ENCODE measurements around the gene PPP1CA.

Gene PPP1CA

DNA sequence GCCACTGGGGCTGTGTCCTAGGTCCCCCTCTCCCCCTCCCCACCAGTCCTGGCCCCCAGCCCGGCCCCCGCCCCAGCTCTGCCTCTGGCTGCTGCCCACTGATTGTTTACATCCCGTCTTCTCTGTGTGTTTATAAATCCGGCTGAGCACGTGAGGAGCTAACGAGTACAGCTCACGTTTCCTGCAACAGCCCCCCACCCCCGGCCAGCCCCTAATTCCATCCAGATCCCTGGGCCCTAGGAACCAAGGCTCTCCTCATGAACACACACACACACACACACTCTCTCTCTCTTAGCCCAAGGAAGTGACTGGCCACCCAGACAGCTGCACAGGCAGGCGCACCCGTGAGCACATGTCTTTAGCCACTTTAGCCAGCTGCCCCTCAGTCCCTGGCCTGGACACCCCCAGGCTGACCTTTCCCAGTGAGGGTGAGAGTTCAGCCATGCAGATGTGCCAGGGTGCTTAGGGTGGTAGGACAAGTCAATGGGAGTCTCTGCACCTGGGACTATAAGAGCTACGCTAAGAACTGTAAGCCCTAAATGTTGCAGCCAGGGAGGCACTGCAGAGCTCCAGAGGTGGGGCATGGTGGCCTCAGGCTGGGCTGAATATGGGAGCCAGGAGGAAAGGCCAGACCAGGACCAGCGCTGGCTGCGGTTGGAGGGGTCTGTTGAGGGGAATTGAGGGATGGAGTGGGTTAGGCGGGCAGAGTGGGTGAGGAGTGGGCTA, 31.1 kb downstream of the PPP1CA start:
- DNase-seq (ENCODE audit: low read depth in 1 of 2, low spot score in 1 of 2): no peak

DNA sequence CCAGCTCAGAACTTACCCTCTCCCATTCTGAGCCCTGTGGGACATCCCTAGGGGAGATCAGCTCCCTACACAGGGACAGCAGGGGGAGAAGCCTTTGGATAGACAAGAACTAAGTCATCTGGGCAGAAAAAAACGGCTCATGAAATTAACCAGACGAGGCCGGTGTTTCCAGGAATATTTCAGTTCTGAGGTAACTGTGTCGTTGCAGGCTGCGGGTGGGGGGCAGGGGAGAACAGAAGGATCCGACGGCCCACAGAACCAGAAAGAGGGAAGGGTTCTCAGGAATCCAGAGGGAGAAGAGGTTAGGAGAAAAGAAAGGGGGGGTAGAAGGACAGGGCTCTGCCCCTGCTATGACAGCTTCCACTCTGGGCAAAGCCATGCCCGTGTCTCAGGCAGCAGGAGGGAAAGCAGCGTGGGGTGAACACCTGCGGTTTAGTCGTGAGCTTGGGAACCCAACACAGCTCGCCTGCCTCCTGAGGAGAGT, 31.8 kb downstream of the PPP1CA start:
- DNase-seq (ENCODE audit: low read depth in 1 of 2, low spot score in 1 of 2): no peak

DNA sequence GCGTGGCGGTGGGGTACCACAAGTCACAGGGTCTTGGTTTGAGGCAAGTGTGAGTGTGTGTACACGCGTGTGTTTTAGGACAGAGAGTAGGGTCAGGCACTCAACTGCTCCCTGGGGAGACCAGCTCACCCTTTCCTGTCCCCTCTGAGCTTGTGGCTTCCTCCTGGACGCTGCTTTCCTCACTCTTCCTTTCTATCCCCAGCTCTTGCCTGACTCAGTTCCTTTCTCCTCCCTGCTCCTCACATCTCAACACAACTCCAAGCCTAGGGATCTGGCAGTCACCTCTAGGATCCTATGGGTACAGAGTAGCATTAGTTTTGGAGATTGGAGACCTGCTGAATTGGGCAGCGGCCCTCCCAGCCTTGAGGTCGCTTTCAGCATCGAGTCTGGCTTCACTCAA, 32.4 kb downstream of the PPP1CA start:
- DNase-seq (ENCODE audit: low read depth in 1 of 2, low spot score in 1 of 2): no peak

DNA sequence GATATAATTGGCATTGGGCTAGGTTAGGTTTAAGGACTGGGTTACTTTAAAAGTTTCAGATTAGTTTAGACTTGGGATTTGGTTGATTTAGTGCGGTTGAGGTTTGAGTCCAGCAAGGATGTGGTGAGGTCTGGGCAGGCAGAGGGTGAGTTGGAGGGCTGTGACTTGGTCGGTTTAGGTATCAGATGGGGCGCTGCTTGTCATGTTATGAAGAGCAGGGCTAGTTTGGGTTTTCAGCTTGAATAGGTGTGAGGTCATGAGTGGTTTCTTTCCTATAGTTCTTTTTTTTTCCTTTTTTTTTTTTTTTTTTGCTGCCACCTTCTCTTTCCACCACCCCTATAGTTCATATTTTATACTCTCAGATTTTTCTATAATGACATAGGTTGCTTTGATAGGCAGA, 33.0 kb downstream of the PPP1CA start:
- DNase-seq (ENCODE audit: low read depth in 1 of 2, low spot score in 1 of 2): no peak

DNA sequence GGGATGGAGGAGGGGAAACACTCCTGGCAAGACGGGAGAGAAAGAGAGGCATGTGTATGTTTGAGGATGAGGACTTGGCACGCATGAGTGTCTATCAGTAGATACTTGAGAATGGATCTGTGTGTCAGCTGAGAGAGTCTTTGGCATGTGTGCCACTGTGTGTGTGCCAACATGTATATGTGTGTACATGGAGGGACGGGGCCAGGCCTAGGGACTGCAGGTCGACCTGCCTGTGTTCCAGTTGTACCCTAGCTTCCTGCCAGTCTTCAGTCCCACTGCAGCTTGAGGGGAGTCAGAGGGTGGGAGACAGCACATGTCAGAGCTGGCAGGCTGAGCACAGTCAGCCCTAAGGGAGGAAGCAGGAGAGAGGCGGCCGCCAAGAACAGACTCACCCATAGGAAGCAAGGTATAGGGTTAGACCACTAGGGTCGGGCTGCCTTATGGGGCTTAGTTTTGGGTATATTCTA, 33.9 kb downstream of the PPP1CA start:
- DNase-seq (ENCODE audit: low read depth in 1 of 2, low spot score in 1 of 2): no peak

DNA sequence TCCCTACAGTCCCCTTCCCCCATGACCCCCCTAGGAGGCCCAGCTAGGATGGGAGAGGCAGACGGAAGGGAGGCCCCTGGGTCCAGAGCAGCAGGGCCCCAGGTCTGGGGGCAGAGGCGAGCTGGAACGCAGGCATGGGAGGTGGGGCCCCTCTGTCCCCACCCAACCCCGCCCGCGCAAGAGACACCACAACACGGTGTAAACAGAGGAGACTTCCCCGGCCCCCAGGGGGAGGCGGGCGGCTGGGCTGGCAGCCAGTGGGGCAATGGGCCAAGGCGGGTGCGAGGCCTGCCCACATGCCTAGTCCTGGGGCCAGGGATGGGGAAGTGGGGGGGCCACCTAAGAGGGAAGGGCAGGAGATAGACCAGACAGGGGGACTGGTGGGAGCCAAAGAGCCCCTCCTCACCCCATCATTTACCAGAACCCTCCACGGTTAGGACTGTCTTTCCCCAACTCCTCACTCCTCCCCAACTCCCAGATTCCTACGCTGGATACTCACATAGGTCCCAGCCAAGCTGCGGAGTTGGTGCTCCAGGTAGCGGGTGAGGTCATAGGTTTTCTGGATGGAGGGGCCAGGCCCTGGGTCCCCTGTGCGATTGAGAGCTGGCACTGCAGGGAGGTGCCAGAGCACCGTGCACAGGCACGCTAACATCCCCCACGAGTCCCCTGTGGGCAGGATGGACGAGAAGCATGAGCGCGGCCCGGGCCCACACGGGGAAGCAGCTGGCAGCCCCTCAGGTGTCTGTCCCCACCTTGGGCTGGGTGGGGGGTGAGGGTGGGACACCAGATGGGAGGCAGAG, 34.5 kb downstream of the PPP1CA start:
- no peak for DNase-seq (ENCODE audit: low read depth in 1 of 2, low spot score in 1 of 2)

DNA sequence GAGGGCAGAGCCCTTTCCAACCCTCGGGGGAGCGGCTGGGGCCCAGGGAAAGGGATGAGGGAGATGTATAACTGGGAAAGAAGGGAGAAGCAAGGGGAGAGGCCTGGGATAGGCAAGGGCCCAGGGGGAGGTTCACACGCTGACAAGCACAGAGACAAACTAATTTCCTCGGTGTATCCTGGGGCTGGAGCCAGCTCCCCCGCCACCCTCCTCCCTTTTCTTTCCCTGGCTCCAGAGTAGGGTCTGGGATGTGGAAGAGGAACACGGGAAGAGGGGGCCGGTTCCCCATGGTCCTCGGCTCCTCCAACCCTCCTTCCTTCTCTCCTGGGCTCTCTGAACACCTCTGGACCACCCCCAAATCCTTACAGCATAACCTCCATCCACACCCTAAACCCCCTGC, 35.1 kb downstream of the PPP1CA start:
- DNase-seq (ENCODE audit: low read depth in 1 of 2, low spot score in 1 of 2): no peak

DNA sequence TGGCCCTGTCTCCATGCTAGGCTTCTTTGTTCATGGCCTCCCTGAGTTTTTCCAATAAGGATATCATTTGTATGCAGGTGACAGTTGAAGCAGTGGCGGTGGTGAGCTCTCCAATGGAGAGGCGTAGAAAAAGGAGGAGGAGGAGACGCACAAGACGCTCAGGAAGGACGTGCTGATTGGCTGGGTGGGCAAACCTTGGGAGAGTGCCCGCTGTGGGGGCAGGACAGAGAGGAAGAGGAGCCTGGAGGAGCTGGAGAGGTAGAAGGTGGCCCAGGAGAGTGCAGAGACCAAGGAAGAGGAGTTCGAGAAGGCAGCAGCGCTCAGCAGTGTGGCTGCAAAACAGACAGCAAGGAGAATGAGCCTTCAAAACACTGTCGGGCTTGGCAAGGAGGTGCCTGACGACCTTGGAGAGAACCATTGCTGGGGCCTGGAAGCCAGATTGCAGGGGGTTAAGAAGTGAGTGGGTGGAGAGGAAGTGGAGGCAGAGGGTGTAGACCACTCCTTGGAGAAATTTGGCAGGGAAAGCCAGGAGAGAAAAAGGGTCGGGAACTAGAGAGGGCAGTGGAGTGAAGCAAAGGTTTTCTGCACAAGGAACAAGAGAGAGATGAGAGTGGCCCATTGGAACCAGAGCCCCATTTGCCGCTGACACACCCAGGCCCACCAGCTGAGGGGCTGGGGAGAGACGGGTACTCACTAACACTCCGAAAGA, 35.8 kb downstream of the PPP1CA start:
- DNase-seq (ENCODE audit: low read depth in 1 of 2, low spot score in 1 of 2): no peak

DNA sequence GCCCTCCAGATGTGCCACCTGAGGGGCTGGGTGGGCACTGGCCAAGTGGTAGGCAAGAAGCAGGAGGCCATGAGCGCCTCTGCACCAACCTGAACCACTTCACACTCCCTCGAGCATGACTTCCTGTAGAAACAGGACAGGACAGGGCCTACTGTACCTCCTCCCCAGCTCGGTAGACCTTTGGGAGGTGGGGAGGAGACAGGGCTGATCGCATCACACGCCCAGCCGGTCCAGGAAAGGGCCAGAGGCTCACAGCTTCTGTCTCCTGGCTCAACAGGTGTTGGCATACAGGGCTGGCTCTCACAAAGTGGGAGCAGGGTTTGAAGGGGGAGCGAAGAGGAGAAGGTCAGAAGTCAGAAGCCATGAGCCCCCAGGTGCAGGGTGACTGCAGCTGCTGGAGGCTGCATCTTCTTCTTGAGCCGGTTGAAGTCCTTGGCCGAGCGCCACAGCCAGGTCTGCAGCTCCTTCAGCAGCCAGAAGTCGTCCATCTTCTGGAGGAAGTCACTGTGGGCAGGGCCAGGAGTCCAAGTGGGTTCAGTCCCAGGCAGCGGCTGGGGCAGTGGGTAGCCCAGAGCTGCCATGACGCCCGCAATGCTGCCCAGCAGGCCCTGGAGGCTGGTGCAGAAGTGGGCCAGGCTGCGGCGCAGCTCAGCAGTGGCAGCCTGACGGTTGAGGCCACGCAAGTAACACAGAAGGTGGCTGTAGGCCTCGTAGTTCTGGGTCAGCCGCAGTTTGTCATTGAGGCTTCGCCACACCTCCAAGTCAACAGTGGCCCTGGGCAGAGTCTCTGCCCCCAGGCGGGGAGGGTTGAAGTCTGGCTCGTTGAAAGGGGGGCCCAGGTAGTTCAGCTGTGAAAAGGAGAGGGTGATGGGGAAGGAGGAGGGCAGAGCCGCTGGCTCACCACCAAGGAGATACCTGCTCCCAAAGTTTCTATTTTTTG, 36.6 kb downstream of the PPP1CA start:
- DNase-seq (ENCODE audit: low read depth in 1 of 2, low spot score in 1 of 2): no peak

DNA sequence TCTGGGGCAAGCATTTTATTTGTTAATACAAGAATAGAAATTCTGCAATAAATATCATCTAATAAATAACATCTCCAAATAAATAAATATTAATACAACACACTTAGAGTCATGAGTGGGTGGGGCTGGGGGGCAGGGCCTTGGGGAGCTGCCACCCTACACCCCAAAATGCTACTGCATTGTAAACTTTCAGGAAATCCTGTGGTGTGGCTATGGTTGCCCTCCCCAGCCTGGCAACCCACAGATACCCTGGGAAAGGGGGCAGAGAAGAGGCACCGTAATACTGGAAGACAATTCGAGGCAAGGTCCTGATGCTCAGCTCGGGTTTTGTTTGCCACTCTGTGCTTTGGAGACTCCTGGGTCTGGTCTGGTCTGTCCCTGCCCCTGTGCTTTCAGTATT, 37.5 kb downstream of the PPP1CA start:
- DNase-seq (ENCODE audit: low read depth in 1 of 2, low spot score in 1 of 2): no peak

DNA sequence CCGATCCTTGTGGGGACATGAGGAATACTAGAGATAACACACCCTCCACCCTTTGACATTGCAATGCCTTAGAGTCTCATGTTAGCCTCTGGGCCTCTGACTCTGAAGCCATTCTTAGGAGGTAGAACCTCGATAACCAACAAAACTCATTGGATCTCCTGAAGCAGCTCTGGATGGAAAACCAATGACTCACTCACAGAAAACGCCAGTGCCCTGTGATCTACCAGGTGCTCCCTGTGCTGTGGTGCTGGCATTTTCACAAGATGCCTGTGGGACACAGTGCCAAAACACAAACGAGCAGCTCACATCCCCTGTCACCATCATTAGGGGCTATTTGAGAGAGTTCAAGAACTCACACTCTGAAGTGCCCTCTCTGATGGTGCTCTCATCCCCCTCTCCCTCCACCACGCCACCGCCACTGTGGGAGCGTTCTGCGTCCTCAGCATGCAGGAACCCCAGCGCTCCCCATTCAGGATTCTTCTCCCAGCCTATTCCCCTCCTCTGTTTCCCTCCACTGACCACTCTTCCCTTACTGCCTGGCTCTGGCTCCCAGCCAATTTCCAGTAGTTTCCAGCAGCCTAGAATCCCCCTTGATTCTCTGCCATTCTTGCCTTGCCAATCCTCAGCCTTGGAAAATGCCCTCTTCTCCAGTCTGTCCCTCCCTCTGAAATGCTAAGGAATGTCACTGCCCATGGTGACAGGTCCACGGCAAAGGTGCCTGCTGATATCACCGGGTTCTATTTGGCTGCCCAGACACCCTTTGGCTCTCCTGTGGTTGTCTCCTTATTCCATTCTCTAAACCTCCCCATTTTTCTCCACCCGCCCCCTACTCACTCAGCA, 43.6 kb downstream of the PPP1CA start:
- DNase-seq (ENCODE audit: low read depth in 1 of 2, low spot score in 1 of 2): no peak

DNA sequence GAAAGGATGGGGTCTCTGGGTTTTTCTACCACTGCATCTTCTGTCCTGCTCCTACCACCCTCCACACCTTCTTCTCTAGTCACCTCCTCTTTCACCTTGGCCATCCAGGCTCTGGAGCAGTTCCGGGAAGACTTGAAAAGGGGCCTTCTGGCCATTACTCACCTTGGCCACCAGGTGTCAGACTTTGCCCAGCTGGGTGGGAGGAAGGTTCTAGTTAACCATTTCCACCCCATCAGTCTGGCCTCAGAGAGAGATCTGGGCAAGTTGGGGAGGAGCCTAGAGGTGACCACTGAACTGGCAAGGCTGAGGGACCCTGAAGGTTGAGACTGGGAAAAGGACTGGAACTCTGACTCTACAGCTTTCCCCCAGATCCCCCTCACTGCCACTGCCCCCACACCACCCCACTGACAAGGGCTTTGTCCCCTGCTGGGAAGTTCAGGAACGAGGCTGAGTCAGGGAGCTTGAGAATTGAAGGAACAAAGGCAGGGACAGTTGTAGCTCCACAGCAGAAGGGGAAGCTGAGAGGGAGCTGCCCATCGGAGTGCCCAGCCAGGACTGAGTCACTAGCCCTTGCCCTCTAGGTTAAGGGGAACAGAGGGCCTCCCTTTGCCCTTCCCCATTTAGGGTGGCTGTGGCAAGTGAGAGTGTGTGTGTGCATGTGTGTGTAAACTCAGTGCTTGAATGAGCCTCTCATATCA, 44.6 kb downstream of the PPP1CA start:
- peak; percentile 39 to 69 for DNase-seq (ENCODE audit: low read depth in 1 of 2, low spot score in 1 of 2)

DNA sequence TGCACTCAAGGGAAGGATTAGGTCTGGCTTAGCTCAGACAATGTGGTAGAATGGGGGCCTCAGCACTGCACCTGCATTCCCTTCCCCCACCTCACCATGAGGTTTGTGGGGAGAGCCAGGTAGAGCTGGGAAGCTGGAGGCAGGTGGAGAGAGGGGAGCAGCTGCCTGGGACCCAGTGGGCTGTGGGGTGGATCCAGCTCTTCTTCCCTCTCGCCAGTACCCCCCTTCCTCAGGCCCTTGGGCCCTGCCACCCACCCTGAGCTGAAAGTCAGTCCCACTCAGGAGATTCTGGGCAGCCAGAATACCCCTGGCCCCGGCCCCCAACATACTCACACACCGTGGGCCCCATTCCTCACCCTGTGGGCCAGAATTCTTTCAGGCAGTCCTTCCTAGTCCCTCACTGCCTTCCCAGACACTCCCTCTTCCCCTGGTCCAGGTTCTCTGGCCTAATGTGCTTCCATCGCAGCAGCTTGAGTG, 45.2 kb downstream of the PPP1CA start:
- no peak for DNase-seq (ENCODE audit: low read depth in 1 of 2, low spot score in 1 of 2)

DNA sequence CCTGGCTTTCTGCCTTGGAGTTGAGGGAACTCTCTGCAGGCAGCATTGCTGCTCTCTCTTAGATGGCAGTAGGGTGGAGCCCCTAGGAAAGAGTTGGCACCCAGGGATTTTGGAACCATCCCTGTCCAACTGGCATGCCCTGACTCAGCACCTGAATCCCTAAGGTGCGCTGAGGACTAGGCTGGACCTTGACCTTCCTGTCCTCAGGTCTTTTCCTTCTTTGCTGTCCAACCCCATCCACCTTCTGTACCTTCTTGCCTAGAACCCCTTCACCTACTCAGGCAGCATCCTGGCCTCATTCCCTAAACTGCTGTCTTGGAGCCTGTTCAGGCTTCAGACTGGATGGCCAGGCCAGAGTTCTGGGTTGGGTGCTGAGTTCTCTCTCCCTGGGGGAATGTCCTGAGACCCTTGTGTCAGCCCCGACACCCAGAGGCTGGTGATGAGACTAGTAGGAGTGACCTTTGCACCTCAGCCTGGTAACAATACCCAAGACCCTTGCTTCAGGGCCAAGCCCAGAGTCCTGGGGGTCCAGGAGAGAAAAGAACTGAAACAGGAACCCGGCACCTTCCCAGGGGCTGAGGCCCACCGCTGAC, 45.8 kb downstream of the PPP1CA start:
- no peak for DNase-seq (ENCODE audit: low read depth in 1 of 2, low spot score in 1 of 2)

DNA sequence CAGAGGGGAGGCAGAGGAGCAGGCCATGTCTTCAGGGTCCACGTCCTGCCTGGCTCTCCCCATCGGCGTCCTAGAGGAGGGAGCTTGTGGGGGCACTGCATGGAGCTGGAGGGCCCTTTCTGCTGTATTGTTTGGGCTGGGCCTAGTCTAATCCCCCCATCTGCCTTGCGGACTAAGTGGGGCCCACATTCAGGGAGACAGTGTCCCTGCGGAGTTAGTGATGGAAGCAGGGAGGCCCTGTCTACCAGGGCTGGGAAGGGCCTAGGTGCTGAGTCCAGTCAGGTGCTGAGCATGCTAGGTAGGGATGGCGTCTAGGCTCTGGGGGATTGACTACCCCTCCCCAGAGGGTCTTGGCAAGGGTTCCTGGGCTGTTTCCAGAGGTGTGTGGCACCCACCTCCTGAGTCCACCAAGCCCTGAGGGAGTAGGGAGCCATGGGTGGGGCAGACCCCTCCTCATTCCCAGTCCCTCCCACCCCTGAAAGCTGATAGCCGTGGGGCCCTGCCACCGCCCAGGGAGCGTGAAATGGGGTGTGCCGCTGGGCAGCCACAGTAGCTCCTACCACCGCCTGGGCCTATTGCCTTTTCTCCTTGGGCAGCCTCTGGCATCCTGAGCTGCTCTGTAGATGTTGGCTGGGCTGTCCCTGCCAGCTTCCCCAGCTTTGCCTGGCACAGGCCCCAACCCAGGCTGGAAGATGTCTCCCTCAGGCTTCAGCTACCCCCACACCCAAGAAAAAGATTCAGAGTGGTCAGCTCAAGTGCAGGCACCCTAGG, 46.5 kb downstream of the PPP1CA start:
- no peak for DNase-seq (ENCODE audit: low read depth in 1 of 2, low spot score in 1 of 2)

DNA sequence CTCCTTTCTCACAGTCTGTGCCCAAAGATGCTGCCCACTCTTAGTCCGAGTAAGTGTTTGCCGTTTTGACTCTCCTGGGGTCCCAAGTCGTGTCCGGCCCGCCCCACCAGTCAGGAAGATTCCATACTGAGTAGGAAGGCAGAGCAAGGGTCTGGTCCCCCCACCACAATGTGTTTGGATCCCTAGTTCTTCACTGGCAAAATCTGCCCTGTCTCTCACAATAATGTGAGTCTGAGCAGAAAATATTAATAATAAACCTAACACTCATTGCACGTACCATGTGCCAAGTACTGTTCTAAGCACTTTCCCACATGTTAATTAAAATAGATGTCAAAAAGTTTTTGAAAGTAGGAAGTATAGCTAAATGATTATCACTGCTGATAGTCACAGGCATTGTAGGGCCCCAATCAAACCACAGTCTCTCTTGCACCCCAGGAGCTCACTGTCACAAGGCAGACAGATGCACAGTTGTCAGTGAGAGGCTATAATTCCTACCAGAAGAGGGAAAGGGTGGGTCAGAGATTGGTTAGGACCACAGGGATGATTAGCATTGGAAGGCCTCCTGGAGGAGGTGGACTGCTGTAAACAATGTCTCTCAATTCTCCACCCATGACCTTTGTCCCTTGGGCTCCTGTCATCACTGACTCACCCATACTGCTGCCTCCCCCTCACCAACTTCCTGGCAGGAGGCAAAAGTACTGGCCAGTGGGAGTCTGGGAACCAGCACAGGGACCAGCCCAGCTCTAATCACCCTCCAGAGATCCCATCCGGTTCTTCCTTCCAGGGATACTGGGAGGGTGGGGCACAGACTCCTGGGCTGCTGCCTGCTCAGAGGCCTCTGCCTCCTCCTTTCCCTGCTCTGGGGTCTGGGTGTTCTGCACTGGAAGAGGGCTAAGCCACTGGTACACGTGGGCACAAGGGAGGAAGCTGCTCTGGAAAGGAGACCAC, 47.3 kb downstream of the PPP1CA start:
- DNase-seq (ENCODE audit: low read depth in 1 of 2, low spot score in 1 of 2): no peak
